GM12875 (cell line): ENCODE results near the gene ATP23.
A peak's percentile ranks its signal among the peaks of the same experiment; 100 is the strongest.

ENCODE experiments used
- H3K4me3 ChIP-seq: one replicate; pipeline ENCODE4 v1.5.1; 2011; ENCODE audit warnings: low read depth, low read length, control low read depth
- CTCF ChIP-seq: IDR thresholded peaks from 2 replicates; pipeline ENCODE4 v1.5.1; 2011; ENCODE audit warnings: low read depth, mild to moderate bottlenecking, control low read depth, inconsistent platforms, low read length, moderate library complexity, borderline replicate concordance; ENCODE audit not compliant: insufficient read depth

The ATP23 gene

GRCh38 chr12:57904426-57904825, 36.9 kb upstream of the ATP23 start:
- TF ChIP-seq CTCF = no peak
- no peak overlapping the region for H3K4me3 ChIP-seq

GRCh38 chr12:57904848-57905811, 36.2 kb upstream of the ATP23 start:
- H3K4me3 ChIP-seq = no peak overlapping the region
- TF ChIP-seq CTCF = peak; percentile 100

GRCh38 chr12:57905812-57906475, 35.4 kb upstream of the ATP23 start:
- TF ChIP-seq CTCF = no peak
- H3K4me3 ChIP-seq = no peak overlapping the region

- no peak for TF ChIP-seq CTCF
- H3K4me3 ChIP-seq = no peak overlapping the region
These were observed 34.5 kb upstream of the ATP23 start for GRCh38 chr12:57906821-57907220.

GRCh38 chr12:57907281-57907680, 34.1 kb upstream of the ATP23 start:
- H3K4me3 ChIP-seq = no peak overlapping the region
- TF ChIP-seq CTCF = no peak

DNA sequence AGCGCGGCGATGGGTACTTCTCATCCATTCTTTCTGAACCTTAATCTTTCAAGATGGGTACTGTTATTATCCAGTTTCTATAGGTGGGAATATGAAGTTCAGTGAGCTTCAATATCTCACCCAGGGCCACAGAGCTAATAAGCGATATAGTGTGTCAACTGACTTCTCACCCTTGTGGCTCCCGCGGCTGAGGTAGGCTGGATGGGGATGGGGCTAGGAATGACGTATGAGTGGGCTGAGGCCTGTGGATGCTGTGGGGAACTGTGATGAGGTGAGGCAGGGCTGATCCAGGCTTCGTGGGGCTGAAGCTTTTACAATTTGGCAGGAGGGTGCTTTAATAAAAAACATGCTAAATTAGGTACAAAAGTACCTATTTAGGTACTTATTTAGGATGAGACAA, 32.9 kb upstream of the ATP23 start:
- no peak overlapping the region for H3K4me3 ChIP-seq
- TF ChIP-seq CTCF = no peak
